ENCODE data around the gene COPS6.
A peak's percentile ranks its signal among the peaks of the same experiment; 100 is the strongest.

Gene COPS6

DNA sequence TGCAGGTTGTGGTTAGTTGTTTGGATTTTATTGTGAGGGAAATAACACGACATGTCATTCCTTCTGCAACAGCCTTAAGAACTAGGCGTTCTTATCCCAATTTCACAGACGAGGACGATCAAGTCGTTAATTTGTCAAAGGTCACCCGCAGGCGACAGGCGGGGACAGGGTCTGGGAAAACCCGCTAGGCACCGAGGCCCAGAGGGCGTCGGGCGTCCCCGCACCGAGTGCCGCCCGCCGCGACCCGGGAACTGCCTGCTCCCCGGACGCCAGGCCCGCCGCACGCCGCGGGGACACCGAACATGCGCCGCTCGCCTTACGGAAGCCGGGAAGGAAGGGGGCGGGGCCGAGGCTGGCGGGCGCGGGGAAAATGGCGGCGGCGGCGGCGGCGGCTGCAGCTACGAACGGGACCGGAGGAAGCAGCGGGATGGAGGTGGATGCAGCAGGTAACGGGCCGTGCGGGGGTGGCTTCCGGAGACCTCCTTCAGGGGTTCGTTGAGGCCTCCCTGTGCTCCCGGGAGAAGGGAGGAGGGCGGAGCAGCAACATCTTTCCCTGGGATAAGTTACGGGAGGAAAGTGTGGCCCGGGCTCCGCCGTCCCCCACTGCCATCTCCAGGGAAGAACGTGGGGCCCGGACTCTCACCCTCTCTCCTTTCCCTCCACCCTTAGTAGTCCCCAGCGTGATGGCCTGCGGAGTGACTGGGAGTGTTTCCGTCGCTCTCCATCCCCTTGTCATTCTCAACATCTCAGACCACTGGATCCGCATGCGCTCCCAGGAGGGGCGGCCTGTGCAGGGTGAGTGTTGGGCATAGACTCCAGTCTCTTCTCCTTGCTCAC, at the start of gene COPS6:
COPS6 (plus strand) TSS at position 349 of the 837 bp plus-strand sequence; CDS start at position 371, 22 bp downstream.
- DNase-seq: peak; percentile 83

DNA sequence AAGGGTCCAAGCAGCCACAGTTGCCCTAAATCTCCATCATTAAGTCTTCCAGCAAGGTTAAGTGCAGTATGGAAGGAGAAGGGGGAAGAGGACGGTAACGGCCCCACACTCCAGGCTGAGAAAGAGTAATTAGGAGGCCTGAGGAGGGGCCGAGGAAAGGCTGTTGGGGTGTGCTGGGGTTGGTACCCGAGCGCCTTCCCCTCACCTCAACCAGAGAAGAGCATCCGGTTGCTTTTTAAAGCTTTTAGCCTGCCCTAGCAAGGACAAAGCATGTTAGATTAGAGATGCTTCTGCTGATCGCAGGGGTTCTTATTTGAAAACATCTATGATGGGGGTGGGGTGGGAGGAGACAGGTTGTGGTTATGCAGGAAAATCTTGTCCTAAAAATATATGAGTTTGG, 48.2 kb upstream of the COPS6 start:
- no peak for DNase-seq

DNA sequence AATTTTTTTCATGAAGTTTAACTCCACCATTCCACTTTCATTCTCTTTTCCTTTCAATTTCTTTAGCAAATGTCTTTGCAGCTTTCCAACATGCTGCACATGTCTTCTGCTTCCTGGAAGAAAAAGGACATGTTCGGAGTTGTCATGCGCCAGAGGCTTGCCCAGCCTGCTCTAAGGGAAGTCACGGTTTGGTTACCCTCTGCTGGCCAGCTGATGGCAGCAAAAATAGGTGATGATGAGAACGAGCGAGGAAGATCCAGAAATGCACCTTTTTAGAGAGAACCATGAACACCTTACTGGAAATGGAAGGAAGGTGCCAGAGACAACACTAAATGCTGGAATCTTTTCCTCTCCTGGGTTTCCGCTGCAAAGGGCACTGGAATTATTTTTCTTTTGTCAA, 44.1 kb upstream of the COPS6 start:
- no peak for DNase-seq

DNA sequence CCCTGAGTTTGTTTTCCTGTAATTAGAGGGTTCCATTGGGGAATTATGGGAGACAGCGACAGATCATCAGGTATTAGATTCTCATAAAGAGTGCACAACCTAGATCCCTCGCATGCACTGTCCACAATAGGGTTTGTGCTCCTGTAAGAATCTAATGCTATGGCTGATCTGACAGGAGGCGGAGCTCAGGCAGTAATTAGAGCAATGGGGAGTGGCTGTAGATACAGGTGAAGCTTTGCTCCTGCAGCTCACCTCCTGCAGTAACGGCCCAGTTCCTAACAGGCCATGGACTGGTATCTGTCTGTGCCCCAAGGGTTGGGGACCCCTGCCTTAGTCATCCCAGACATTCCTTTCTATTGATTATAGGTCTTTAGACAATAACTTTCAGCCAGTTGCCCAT, 40.1 kb upstream of the COPS6 start:
- no peak for DNase-seq

DNA sequence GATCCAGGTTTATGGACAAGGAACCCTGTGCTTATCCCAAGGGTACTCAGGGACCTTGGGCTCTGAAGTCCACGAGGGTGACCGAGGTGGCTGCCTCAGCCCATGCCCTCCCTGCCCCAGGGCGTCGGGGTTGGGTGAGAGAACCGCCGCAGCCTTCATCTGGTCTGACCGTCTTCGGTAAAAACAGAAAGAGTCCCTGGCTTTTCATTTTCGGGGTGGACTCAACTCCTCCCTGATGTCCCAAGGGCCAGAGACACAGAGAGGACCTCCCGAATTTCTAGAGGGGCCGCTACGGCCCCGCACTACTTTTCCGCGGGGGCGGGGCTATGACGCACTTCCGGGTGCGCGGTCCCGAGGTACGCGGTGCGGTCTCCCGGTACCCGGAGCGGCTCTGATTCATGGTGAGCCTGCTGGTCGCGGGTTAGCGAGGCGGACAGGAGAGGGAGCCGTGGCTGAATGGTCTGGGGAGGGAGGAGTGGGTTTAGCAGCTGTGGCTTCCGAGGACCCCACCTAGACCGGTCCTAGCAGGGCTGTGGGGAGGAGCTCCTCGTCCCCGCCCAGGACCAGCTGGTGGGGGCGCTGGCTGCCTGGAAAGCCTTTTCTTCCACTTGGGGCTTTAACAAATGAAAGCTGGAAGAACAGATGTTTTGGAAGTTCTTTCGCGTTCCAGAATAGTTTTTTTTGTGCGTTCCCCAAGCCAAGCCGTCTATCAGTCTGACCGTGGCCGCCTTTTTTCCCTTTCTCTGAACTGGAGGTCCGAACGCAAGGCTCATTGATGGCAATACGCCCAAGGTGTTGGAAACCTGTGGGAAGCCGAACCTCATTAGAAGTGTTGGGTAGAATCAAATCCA, 39.1 kb upstream of the COPS6 start, which contains the start of gene ZSCAN21:
ZSCAN21 (plus strand) TSS at position 334 of the 851 bp plus-strand sequence. CDS start 7,233 bp downstream, outside the sequence.
- peak; percentile 80 for DNase-seq

DNA sequence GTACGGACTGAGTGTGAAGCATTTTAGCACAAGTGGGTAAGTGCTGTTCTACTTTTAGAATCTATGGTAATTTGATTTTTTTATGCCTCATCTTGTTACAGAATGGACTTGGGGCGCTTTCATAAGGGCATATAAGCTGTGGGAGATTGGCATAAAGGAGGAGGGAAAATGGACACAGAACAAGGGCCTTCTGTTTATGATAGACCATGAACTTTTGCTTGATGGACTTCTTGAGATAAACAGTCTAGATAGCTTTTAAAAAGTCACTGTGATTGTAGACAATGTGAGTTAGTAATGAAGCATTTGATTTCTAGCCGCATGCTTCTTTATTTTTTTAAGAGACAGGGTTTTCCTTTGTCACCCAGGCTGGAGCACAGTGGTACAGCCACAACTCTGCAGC, 37.2 kb upstream of the COPS6 start:
- DNase-seq: no peak

DNA sequence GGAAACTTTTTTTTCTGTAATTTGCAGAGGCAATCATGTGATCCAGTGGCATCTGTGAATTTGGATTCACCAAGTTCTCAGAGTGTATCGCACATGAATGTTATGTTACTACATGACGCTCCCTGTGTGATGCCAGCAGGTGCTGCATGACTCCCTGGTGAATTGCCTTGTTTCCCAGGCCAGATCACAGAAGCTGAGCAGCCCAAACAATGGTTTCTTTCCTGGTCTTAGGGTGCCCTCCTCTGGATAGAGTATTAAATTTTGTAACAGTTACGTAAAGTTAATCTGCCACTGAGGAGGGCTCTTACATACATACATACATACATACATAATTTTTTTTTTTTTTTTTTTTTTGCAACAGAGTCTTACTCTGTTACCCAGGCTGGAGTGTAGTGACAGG, 35.6 kb upstream of the COPS6 start:
- DNase-seq: peak; percentile 24

DNA sequence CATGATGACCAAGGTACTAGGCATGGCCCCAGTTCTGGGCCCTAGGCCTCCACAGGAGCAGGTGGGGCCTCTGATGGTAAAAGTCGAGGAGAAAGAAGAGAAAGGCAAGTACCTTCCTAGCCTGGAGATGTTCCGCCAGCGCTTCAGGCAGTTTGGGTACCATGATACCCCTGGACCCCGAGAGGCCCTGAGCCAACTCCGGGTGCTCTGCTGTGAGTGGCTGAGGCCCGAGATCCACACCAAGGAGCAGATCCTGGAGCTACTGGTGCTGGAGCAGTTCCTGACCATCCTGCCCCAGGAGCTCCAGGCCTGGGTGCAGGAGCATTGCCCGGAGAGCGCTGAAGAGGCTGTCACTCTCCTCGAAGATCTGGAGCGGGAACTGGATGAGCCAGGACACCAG, 31.8 kb upstream of the COPS6 start:
- DNase-seq: no peak

DNA sequence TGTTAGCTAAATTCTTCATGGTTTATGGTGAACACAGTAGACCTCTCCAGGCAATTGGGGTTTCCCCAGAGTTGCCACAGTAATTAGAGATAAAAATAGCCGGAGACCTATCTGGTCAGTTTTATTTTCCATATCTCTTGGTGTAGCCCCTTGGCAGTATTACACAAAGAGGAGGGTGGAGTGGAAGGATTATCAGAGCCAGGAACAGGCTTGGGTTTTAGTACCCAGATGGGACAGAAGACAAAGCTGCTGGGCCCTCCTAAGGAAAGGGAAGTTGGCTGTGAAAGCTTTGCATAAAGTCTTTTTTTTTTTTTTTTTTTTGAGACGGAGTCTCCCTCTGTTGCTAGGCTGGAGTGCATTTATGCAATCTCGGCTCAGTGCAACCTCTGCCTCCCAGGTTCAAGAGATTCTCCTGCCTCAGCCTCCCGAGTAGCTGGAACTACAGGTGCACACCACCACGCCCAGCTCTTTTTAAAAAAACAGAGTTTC, 29.5 kb upstream of the COPS6 start:
- no peak for DNase-seq

DNA sequence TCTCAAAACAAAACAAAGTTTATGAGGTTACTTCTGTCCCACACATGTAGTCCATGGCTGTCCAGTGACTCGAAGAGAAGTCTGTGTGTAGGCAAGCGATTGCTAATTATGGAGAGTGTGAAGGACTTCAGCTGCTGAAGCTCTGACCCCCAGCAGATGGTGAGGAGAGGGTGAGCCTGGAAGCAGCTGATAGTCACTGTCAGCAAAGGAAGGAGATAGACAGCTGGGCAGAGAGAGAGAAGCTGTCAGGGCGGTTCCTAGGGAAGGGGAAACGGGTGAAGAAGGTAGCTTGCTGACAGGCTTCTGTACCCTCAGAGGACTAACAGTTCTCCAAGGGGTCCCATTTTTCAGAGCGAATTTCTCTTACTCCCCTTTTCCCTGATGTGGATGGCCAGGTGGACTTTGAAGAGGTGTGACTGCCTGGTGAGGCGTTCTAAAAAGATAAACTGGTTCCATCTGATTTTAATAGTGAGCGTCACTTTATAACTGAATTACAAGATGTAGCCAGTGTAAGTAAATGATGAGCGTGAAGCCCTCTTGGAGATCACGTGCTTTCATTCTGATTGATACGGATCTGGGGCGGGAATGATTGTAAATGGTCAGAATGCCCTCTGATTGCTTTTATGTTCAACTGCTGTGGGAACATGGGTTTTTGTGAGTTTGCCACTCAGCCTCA, 27.1 kb upstream of the COPS6 start:
- no peak for DNase-seq

DNA sequence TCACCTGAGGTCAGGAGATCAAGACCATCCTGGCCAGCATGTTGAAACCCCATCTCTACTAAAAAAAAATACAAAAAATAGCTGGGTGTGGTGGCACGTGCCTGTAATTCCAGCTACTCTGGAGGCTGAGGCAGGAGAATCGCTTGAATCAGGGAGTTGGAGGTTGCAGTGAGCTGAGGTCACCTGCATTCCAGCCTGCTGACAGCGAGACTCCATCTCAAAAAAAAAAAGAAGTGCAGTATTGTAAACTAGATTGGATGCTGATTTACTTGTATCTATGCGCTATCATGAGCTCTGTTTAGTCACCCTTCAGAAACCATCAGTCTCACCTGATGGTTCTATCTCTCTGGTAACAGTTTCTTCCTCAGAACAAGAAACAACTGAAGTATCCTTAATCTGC, 25.4 kb upstream of the COPS6 start:
- no peak for DNase-seq

DNA sequence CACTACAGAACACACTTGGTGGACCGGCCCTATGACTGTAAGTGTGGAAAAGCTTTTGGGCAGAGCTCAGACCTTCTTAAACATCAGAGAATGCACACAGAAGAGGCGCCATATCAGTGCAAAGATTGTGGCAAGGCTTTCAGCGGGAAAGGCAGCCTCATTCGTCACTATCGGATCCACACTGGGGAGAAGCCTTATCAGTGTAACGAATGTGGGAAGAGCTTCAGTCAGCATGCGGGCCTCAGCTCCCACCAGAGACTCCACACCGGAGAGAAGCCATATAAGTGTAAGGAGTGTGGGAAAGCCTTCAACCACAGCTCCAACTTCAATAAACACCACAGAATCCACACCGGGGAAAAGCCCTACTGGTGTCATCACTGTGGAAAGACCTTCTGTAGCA, 24.6 kb upstream of the COPS6 start:
- no peak for DNase-seq

DNA sequence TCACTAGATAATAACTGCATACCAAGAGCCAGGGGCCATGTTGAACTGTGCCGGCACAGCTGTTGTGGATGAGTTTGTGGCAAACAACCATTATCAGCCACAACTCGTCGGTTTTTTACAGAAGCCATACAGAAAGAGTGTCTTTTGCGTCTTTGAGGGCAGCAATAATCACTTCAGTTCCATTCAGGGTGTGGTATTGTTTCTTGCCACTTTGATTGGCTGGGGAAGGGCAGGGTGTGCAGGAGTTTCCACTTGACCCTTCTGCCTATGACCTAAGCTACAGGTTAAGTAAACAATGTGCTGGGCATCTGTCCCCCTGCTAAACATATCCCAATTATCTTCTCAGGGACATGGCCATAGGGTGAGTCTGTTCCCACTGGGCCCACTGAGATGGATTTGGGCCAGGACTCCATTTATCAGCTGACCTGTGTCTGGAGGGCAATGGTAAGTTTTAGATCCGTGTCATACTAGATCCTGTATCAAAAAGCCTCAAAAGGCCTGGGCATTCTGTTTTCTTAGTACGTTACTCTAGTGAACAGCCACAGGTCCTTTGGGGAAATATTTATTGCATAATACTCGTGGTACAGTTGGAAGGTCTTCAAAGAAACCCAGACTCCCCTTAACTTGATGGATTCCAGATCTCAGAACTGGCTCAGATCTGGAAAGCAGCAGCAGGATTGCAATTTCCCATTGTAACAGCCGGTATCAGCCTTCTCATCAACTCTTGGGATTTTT, 23.1 kb upstream of the COPS6 start:
- no peak for DNase-seq

DNA sequence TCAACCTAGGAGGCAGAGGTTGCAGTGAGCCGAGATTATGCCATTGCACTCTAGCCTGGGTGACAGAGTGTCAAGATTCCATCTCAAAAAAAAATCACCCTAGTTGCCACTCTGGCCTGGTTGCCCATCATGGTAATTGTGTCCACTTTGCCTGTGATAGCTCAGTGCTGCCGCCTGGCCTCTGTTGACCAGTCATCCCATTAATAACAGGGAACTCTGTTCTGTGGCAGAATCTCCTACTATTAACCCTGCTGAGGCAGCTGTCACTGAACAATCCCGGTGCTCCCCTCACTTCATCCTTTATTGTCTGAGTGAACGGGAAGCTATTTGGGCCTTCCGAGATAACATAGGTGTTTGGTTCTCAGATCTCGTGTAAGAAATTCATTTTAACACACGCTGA, 21.8 kb upstream of the COPS6 start:
- DNase-seq: no peak

DNA sequence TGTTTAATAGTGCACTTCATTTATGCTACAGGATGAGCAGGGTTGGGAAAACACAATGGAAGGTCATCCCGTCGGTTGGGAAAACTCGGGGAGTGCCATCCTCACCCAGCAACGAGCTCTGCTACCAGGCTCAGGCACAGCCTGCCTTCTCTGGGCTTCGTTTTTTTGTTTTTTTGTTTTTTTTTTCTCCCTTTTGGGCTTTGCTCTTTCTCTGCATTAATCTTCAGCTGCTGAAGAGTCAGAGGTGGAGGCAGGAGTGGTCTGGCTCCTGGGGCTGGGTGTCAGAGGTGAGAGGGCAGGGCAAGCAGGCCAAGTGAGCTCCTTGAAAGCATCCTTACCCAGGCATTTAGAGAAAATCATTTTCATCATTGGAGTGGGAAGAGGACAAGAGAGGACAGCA, 18.8 kb upstream of the COPS6 start:
- DNase-seq: no peak

DNA sequence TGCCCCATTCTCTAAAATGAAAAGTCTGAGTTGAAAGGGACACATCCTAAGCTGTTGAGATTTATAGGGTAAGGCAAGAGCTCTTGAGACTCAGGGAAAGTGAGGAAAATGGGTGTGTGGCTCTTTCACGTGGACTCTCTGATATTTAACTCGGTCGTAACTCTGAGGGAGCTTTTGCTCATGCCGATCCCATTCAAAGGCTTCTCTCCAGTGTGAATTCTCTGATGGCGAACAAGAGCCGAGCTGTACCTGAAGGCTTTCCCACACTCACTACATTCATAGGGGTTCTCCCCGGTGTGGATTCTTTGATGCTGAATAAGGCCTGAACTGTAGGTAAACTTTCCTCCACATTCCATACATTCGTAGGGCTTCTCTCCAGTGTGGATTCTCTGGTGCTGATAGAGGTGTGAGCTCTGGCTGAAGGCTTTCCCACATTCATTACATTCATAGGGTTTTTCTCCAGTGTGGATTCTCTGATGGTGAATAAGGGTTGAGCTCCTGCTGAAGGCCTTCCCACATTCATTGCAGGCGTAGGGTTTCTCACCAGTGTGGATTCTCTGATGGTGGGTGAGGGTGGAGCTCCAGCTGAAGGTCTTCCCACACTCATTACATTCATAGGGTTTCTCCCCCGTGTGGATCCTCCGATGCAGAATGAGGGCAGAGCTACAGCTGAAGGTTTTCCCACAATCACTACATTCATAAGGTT, 17.6 kb upstream of the COPS6 start:
- DNase-seq: no peak

DNA sequence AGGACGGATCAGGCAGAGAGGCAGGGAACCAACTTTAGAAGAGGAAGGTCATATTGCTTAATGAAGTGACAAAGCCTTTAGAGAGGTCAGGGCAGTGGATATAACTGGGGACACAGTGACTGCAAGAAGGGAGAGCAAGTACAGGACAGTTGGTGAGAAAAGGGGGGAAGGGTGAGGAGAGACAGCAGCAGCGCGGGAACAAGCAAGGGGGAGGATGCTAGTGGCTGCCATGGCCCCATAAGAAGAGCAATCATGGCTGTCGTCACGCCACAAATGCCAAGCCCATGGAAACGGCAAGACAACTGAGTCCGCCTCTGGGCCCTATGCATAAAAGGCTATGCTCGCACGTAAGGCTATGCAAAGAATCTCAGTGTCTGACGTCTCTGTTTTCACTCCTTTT, 16.3 kb upstream of the COPS6 start:
- no peak for DNase-seq

DNA sequence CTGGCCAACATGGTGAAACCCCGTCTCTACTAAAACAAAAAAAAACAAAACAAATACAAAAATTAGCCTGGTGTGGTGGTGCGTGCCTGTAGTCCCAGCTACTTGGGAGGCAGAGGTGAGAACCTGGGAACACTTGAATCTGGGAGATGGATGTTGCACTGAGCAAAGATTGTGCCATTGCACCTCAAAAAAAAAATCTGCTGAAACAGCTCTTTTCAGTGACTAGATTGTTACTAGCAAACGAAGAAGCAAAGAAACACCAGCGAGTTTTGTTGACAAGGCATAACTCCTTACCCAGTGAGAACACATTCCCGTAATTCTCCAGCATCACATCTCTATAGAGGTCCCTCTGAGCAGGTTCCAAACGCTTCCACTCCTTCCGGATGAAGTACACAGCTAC, 13.9 kb upstream of the COPS6 start:
- DNase-seq: no peak

DNA sequence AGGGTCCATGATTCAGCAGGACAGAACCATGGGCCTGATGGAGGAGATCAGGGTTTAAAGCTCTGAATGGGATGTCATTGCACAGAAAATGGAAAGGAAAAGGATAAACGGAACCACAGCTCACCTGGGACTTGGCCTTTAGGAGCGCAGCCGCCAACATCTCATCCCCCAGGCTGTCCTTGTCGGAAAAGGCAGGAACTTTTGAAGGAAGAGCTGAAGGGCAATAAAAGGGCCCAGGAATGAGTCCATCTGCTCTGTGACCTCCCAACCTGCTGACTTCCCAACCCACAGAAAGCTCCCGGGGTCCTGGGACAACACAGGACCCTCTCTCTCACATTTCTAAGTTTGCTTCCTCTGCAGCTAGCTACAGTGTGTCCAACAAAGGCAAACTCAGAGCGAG, 13.4 kb upstream of the COPS6 start:
- no peak for DNase-seq

DNA sequence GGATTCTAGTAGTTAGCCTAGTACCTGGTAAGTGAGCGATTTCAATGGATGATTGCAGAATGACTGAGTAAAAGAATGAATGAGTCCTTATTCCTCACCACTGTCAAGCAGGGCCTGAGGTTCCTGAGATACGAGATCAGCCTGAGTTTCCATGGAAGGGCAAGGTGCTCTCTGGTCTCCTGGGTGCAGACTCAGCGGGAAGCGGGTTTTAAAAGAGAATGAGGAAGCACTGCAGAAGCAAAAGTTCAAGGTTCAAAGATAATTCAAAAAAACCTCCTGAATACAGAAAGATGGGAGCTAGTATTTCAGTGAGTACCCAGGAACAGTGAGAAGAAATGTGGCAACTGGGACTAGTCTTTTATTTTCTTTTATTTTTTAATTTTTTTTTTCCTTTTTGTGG, 11.6 kb upstream of the COPS6 start:
- no peak for DNase-seq

DNA sequence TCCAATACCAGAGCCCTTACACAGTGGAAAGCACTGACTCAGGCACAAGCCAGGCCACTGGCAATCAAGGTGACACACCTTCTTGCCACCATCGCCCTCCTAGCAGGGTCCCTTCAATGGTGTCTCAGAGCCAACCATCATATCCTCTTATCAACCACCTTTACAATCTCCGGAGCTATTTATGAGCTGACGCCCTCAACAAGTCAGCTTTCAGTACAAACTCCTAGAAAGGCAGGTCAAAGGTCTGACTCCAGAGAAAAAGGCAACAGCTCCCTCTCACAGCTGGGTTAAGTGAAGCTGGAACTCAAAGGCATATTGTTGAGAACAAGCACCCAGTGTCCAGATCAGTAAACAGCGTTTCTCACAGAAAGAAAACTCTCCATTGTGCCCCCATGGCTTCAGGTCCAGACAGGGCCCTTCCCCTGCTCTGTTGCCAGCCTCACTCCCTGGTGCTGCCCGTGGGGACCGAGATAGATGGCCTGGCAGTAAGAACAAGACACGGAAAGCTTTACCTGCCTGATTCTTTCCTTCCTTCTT, 9.7 kb upstream of the COPS6 start:
- no peak for DNase-seq

Measured in stimulated activated CD4-positive, alpha-beta T cell treated with anti-CD3 and anti-CD28 coated beads, Interleukin-1b, Interleukin-23, amount 100 ng/mL, for 48 hours (primary cell).